A673 (cell line): ENCODE measurements around the gene INPP5A. TPM values are rescaled to one million over a fixed set of nuclear protein-coding genes. Genes with fewer than 3 reads are reported as not detected.

Experiments
- BruUV-seq: library from RNA; stranded (reverse); fragments of 400-500 nt; replicated peaks from 2 replicates; lab custom pipeline; 2021; lab: Mats Ljungman, UMichigan
- CTCF ChIA-PET: fragments of 300-600 bp; sonication (Branson Sonifier 250); formaldehyde crosslinking; loops from one replicate; lab custom pipeline; 2022; ENCODE audit warnings: antibody characterized with exemption; lab: Charles Lee
- POLR2A ChIA-PET: fragments of 300-600 bp; sonication (Branson Sonifier 250); formaldehyde crosslinking; loops from one replicate; lab custom pipeline; 2022; ENCODE audit warnings: antibody characterized with exemption; ENCODE audit not compliant: low non-redundant PET; lab: Charles Lee
- DNase-seq: peaks from one replicate; pipeline ENCODE4 v3.0.0-alpha.2; 2015; ENCODE audit warnings: low spot score
- H3K27ac ChIP-seq: fragments of 200-600 bp; sonication (generic); 2 replicates; pipeline ENCODE4 v1.5.1; 2016; ENCODE audit warnings: mixed run types, low read depth, mild to moderate bottlenecking, mixed read lengths, antibody characterized with exemption, low read length; ENCODE audit not compliant: poor library complexity, severe bottlenecking
- H3K27me3 ChIP-seq: fragments of 200-600 bp; sonication (generic); replicated peaks from 2 replicates; pipeline ENCODE4 v1.6.1; 2017; ENCODE audit warnings: mixed run types, low read depth, mild to moderate bottlenecking, mixed read lengths, antibody characterized with exemption, low read length; ENCODE audit not compliant: insufficient read depth, poor library complexity
- H3K36me3 ChIP-seq: fragments of 200-600 bp; sonication (generic); 2 replicates; pipeline ENCODE4 v1.6.1; 2016; ENCODE audit warnings: mixed run types, mild to moderate bottlenecking, mixed read lengths, antibody characterized with exemption, low read length; ENCODE audit not compliant: insufficient read depth, poor library complexity, severe bottlenecking
- H3K4me1 ChIP-seq: fragments of 200-600 bp; sonication (generic); 2 replicates; pipeline ENCODE4 v1.6.1; 2017; ENCODE audit warnings: mixed run types, mild to moderate bottlenecking, mixed read lengths, antibody characterized with exemption, low read length; ENCODE audit not compliant: insufficient read depth, poor library complexity, severe bottlenecking
- H3K4me3 ChIP-seq: fragments of 200-600 bp; sonication (generic); 2 replicates; pipeline ENCODE4 v1.5.1; 2016; ENCODE audit warnings: low read depth, mixed run types, mild to moderate bottlenecking, mixed read lengths, low read length; ENCODE audit not compliant: poor library complexity, severe bottlenecking
- H3K9me3 ChIP-seq: fragments of 200-600 bp; sonication (generic); 2 replicates; pipeline ENCODE4 v1.6.1; 2016; ENCODE audit warnings: mixed run types, low read depth, mild to moderate bottlenecking, mixed read lengths, antibody characterized with exemption, low read length; ENCODE audit not compliant: poor library complexity, severe bottlenecking
- EZH2 ChIP-seq: fragments of 200-600 bp; sonication (generic); IDR thresholded peaks from 2 replicates; pipeline ENCODE4 v1.6.1; 2017; ENCODE audit warnings: borderline replicate concordance, low read depth, mild to moderate bottlenecking, mixed read lengths, antibody characterized with exemption, low read length; ENCODE audit not compliant: poor library complexity, severe bottlenecking
- intact Hi-C: fragments of 100-400 bp; cut with micrococcal nuclease; formaldehyde crosslinking; loops from one replicate; pipeline ENCODE4 v1.10.0; 2022; ENCODE audit not compliant: unreplicated experiment
- total RNA-seq: library from RNA; stranded (reverse); gene quantifications from 2 replicates; pipeline ENCODE4 v1.2.3, GENCODE V29; 2021
- TF ChIP-seq, protein P1 (sequence below): fragments of 300-800, 200-600 bp; sonication (generic); conservative IDR thresholded peaks from 2 replicates; pipeline ENCODE4 v1.5.1; 2017; ENCODE audit warnings: low read depth, mild to moderate bottlenecking, antibody characterized with exemption, low read length, moderate library complexity, mixed read lengths

Gene INPP5A
- total RNA-seq, 1 experiment from 2014 or later = 21.8 TPM

DNA sequence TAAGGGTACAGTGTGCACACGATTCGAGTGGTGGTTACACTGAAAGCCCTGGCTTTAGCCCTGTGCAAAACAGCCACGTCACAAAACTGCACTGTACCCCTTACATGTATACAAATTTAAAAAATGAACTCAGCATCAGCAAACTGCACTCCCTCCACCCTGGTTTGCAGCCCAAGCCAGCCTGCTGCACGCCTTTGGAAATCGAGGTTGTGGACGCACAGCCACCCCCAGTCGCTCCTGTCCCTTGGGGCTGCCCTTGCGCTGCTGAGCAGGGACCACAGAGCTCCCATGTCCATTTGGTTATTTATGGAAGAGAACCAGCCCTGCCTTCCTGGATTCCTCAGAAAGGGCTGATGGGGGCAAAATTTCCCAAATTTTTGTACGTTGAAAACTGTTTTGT is 98.8 kb downstream of the INPP5A start:
- BruUV-seq = no TSS peak
- Histone ChIP-seq H3K9me3 (no peaks in the 10 kb centered on the region), H3K27me3 (no peaks in the 10 kb centered on the region), H3K27ac (no peak overlapping the region), H3K4me3 (no peak overlapping the region), H3K4me1 (no peaks in the 10 kb centered on the region), H3K36me3 (no peaks in the 10 kb centered on the region)
- intact Hi-C loops = loop anchor here (5.0 kb wide), 2 partner anchors 249 to 414 kb away; no protein-coding TSS in a partner anchor
- POLR2A ChIA-PET = no interaction called here
- CTCF ChIA-PET = interaction anchor here (1.0 kb wide), 1 partner anchor 178 kb away, joined by 3 read pairs; no protein-coding TSS in a partner anchor
- TF ChIP-seq EZH2 = no peak
- TF ChIP-seq, protein P1, sequence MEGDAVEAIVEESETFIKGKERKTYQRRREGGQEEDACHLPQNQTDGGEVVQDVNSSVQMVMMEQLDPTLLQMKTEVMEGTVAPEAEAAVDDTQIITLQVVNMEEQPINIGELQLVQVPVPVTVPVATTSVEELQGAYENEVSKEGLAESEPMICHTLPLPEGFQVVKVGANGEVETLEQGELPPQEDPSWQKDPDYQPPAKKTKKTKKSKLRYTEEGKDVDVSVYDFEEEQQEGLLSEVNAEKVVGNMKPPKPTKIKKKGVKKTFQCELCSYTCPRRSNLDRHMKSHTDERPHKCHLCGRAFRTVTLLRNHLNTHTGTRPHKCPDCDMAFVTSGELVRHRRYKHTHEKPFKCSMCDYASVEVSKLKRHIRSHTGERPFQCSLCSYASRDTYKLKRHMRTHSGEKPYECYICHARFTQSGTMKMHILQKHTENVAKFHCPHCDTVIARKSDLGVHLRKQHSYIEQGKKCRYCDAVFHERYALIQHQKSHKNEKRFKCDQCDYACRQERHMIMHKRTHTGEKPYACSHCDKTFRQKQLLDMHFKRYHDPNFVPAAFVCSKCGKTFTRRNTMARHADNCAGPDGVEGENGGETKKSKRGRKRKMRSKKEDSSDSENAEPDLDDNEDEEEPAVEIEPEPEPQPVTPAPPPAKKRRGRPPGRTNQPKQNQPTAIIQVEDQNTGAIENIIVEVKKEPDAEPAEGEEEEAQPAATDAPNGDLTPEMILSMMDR = no peak
- no peak for DNase-seq

DNA sequence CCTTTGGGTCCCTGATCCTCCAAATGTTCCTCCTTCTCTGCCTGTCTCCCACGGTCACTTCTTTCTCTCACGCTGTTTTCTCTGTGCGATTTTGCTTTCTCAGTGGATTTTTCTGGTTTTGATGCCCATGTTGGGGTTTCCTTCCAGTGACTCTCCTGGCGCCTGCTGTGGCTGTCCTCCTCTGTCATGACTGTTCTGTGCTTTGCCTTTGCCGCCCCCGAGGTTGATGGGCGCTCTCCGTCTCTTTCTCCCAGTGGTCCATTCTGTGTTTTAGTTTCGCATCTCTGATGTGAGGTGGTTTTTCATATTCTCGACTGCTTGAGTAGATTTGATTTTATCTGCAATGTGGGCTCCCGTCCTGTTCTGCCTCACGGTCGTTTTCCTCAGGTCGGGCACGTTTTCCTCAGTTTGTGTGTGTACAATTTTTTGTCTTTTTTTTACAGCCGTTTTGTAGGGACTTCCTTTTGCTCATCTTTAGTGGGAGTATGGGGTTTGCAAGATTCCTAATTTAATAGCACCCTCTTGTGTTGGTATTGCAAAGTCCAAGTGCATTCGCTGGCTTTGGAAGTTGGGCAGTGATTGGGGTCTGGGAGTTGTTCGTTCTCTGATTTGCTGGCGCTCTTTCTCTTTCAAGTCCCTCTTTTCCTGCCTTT is 100.0 kb downstream of the INPP5A start:
- H3K36me3 ChIP-seq = no peaks in the 10 kb centered on the region
- no peak for TF ChIP-seq EZH2
- TF ChIP-seq, protein P1 = peak; percentile 81
- ChIA-PET POLR2A (no interaction called here), CTCF (no interaction called here)
- H3K4me3 ChIP-seq = no peak overlapping the region
- no TSS peak for BruUV-seq
- intact Hi-C loops = loop anchor here (1.0 to 5.0 kb wide), 3 partner anchors 179 to 415 kb away; no protein-coding TSS in a partner anchor
- no peaks in the 10 kb centered on the region for H3K27me3 ChIP-seq
- H3K9me3 ChIP-seq = no peaks in the 10 kb centered on the region
- DNase-seq = peak; percentile 70
- no peaks in the 10 kb centered on the region for H3K4me1 ChIP-seq
- no peak overlapping the region for H3K27ac ChIP-seq

DNA sequence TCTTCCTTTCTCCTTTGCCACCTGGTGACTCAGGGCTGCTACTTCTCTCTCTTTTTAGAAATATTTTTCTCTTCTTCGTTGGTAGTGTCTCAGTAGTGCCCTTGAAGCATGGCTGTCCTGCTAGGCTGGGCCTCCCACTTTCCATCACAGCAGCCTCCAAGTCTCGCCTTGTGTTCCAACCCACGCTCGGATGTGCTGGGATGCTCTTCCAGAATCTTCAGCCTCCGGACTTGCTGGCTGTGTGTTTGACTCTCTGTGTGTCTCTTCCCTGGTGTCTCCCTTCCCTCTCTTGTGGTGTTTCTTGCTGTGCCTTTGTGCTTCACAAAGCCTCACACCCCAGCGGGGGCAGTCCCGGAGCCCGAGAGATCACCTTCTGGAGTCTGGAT is 100.5 kb downstream of the INPP5A start:
- TF ChIP-seq EZH2 = no peak
- TF ChIP-seq, protein P1 = no peak
- intact Hi-C loops = loop anchor here (5.0 kb wide), 2 partner anchors 251 to 416 kb away; no protein-coding TSS in a partner anchor
- CTCF ChIA-PET = no interaction called here
- Histone ChIP-seq H3K4me3 (no peak overlapping the region), H3K36me3 (no peaks in the 10 kb centered on the region), H3K27ac (no peak overlapping the region), H3K27me3 (no peaks in the 10 kb centered on the region), H3K4me1 (no peaks in the 10 kb centered on the region), H3K9me3 (no peaks in the 10 kb centered on the region)
- BruUV-seq = no TSS peak
- POLR2A ChIA-PET = no interaction called here
- DNase-seq = no peak
